EL (cell line): ENCODE measurements around the gene CSRP3.
"Not testable (repeated sequence)": the region's sequence is repeated elsewhere in the genome, so short reads cannot be mapped to it uniquely, and the experiment has no call there.

Experiments used
- DNase-seq: peaks from one replicate; pipeline ENCODE4 v3.0.0-alpha.2; 2016

Gene CSRP3

DNA sequence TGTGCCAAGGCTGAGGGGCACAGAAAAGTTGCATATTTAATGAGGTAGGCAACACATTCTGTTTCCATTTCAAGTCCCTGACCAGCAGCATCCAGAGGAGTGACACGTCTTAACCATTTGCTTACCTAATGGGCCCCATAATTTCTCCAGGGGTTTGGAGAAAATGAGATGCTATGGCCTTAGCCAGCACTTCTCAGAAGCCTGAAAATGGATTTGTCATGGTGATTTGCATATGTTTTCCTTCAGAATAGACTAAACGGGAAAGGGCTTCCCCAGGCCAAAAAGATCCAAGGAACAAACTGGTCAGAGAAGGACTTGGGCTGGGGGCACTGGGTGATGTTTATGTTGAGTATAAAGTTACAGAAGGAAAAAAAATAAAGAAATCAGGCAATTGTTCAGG, 16.7 kb downstream of the CSRP3 start:
- no peak for DNase-seq

- no peak for DNase-seq
These were observed 18.1 kb downstream of the CSRP3 start for GRCh38 chr11:19183646-19184045.

DNA sequence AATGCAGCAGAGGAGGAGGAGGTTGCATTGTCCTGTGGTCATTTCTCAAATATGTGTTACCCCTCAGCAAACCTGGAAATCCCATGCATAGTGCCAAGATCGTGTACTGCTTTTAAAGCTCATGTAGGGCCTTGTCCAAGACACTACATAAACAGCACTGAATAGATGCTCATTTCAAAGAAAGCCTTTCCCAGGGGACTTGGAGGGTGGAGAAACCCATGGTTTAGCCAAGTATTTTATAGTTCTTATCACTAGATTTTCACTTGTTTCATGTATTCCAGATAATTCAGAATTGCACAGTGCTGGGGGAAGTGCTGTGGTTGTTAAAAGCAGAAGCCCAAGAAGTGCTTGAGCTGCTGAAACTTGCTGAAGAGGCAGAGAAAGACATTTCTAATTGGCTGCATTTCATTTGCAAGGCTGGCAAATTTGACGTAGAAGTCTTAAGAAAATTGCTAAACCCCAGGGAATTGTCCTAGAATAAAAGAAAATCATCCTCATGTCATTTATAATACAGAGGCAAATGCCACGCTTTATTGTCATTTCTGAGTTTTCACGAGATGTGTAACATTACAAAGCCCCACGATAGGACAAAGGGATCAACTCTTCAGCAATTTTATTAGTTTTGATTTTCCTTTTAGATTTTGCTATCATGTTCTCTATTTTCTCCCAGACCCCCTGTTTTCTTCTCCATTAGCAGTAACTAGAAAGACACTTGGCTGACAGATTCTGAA, 20.1 kb downstream of the CSRP3 start:
- DNase-seq = no peak

DNA sequence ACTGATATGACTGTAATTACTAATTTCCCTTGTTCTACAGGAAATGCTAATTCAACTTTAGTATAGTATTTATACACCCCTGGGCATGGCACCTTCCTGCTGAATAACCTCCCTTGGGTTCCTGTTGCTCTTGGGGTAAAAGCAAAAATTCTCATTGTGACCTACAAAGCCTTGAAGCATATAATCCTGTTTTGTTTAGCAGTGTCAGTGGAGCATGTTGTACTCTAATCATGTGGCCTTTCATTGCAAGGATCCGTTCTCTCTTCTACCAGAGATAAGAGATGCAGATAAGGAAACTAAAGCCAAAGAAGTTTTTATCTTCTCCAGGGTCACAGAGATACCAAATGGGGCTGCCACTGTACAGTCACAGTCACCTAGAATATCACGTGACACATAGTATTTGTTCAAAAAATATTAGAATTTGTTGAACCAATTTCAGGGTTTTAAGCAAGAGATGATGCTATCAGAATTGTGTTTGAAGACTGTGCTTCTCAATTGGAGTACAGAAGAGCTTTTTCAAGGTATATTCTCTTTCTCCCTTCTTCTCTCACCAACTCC, 25.1 kb downstream of the CSRP3 start:
- no peak for DNase-seq

GRCh38 chr11:19173964-19174638, 27.7 kb downstream of the CSRP3 start:
- no peak for DNase-seq

DNA sequence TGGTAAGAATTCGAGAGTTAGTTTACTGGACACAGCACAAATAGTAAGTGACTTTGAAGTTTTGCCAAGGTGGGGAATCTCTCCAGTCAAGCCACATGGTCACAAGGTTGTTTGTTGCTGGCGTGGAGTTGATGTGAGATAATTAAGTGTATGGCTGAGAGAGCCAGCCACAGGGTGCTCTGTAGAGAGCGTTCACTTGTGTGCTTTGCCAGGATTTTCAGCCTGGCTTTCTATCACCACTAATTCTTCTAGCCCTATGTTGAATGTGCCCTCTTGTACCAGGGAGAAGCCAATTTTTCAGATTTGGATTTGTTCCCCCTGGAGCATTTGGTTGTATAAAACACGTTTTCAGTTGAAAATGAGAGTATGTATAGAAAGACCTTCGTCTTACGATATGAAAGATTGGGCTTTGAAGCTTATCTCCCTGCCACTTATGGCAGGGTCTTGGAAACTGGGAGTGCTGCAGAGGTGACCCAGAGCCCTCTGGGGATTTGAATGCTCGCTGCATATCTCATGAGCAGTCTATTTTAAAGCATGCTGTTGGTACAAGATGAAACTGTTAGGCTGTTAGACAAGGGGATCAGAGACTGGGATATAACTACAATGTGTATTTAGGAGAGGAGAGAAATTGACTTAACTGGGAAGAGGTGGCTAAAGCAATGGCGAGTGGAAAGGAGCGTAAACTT, 28.6 kb downstream of the CSRP3 start:
- no peak for DNase-seq

DNA sequence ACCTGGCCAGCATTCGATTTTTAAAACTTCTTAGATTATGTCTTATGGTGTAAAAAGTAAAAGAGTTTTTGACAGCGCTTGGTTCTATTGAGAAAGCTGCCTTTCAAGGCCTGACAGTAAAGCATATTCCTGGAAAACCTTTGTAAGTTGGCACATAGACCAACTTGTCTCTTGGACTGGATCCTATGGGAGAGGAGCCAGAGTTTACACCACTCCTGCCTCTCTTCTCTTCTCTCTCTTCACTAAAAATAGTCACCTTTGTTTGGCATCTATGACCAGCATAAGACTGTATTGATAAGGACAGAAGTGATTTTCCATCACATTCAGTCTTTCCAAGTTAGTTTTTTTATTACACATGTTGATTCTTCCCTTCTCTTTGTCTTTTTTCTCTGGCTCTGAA, 33.7 kb downstream of the CSRP3 start:
- no peak for DNase-seq

DNA sequence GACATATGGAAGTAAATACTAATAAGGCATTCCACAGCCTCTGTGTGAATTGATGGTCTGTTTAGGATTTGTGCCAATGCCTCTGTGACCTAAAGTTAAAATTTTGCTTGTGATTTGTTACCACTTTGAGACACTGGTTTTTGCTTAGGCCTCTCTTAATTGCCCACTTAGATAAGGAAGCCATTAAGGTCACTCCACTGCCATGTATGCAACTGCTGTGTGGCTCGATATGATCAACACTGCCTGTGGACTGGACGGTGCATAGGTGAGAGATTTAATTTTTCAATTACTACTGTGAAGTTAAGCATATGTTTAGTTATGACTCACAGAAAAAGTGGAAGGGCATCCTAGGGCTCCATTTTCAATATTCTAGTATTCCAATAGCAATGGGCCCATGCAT, 36.9 kb downstream of the CSRP3 start:
- DNase-seq = no peak

GRCh38 chr11:19164230-19164855, 37.4 kb downstream of the CSRP3 start:
- no peak for DNase-seq

GRCh38 chr11:19163617-19164016, 38.2 kb downstream of the CSRP3 start:
- no peak for DNase-seq

- DNase-seq = no peak
These were observed 38.8 kb downstream of the CSRP3 start for GRCh38 chr11:19162951-19163505.

DNA sequence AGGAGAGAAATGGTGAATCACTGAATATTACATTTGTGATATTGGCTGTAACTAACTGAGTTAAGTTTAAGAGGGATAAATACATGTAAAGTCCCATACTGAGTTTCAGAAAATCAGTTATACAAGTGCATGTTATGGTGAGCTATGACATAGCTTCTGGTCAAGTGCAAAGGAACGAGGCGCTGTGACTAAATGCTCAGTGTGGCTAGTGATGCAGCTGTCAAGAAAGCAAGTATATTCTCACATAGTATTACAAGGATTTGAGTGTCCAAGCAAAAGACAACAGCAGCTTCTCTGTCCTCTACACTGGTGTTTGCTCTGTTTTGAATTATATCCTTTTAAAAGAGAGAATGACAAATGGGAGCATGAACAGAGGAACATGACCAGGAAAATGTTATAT, 40.1 kb downstream of the CSRP3 start:
- no peak for DNase-seq

DNA sequence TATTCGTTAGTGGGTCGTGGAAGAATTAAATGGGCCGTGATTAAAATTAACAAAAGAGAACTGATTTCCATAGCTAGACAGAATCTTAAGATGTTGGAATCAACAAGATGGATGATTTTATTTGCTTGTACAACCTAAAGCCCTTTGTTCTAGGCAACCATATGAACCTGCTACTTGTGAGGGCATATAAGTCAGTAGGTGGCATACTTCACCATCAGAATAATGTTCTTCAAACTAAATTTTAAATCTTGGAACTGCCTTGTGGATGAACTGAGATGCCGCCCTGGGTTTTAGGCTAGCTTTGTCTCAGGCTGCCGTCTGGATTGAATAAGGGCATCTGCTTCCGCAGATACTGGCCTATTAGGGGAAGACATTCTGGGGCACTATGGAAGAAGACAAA, 40.9 kb downstream of the CSRP3 start:
- DNase-seq = no peak

GRCh38 chr11:19156892-19157291, 44.9 kb downstream of the CSRP3 start:
- DNase-seq = no peak

DNA sequence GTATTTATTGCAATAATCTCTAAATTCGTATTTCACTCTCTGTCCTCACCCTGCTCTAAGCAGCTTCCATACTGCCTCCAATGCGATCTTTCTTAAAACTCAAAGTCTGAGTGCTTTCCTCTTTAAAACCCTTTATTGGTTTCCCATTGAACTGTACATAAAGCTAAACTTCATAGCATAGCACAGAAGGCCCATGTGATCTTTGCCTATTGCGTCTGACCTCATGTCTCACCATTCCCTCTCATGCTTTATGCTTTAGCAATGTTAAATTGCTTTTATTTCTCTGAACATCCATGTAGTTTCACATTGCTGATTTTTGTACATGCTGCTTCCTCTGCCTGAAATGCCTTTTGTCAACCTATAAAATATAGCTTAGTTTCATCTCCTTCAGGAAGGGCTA, 56.5 kb downstream of the CSRP3 start:
- DNase-seq = no peak

- DNase-seq = not testable (repeated sequence)
These were observed 64.9 kb downstream of the CSRP3 start for GRCh38 chr11:19136884-19137283.

GRCh38 chr11:19134004-19134403, 67.8 kb downstream of the CSRP3 start:
- no peak for DNase-seq
